ENCODE data around the gene SH3RF3.

SH3RF3 gene

GRCh38 chr2:109118321-109118720 is 10.7 kb upstream of the SH3RF3 start:
- peak; percentile 30 for DNase-seq

DNA sequence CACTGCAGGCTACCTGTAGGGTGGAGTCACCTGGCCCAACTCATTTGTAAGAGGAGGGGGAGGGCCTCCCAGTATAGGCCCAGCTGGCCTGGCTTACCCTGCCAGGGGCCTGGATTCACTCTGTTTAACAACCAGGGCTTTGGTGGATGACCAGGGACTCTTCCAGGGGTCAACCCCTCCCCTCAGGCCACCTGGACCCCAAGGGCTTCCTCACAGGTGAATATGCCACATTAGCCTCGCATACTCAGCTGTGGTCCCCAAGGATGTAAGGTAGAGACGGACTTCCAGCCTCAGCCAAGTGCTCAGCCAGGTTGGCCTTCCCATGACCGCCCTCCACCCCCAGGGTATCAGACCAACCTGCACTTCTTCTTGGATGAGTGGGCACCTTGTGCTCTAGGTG is 8.8 kb upstream of the SH3RF3 start:
- DNase-seq: peak; percentile 15

- DNase-seq: peak; percentile 26
Measured at GRCh38 chr2:109120686-109121085, 8.3 kb upstream of the SH3RF3 start.

DNA sequence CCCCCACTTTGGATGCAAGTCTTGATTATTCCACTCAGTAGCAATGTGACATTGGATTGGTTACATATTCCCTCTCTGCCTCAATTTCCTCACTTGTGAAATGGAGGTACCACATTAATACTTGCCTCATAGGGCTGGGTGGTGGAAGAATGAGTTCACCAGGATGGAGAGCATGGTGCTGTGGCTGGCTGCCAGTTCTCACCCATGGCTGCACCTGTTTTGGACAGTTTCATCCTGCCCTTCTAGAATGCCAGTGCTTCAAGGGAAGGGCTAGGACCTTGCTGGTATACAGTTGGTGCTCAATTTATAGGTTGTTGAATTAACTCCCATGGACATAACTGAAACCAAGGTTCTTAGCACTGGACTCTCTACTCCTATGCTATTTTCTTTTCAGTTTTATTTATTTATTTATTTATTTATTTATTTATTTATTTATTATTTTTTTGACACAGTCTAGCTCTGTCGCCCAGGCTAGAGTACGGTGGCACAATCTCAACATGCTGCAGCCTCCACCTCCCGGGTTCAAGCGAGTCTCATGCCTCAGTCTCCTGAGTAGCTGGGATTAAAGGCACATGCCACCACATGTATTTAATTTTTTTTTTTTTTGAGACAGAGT is 5.3 kb upstream of the SH3RF3 start:
- peak; percentile 12 for DNase-seq

DNA sequence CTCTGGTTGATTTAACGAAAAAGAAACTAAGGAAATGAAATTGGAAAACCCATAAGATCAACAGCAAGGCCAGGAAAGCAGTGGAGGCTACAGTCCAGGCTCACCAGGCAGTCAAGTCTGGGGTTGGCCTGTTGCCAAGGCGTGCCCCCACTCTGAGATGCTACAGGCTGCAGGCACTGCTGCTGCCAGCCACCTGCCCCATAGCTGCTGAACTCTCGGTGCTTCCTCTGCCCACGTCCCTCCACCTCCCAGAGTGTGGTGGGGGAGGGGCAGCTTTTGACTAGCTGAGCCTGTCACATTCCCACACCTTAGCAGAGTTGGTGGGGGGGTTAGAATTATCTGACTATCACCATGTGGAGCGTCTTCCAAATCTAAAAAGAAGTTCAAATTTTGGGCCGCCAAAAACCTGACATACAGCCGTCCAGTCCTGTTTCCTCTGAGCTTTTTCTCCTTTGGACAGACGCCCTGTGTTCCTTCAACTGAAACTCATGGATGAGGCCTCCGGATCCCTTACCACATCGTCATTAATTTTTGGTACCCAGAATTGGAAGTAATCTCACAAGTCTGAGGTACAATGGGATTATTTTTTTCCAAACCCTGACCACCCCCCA is 3.9 kb upstream of the SH3RF3 start:
- peak; percentile 53 for DNase-seq

DNA sequence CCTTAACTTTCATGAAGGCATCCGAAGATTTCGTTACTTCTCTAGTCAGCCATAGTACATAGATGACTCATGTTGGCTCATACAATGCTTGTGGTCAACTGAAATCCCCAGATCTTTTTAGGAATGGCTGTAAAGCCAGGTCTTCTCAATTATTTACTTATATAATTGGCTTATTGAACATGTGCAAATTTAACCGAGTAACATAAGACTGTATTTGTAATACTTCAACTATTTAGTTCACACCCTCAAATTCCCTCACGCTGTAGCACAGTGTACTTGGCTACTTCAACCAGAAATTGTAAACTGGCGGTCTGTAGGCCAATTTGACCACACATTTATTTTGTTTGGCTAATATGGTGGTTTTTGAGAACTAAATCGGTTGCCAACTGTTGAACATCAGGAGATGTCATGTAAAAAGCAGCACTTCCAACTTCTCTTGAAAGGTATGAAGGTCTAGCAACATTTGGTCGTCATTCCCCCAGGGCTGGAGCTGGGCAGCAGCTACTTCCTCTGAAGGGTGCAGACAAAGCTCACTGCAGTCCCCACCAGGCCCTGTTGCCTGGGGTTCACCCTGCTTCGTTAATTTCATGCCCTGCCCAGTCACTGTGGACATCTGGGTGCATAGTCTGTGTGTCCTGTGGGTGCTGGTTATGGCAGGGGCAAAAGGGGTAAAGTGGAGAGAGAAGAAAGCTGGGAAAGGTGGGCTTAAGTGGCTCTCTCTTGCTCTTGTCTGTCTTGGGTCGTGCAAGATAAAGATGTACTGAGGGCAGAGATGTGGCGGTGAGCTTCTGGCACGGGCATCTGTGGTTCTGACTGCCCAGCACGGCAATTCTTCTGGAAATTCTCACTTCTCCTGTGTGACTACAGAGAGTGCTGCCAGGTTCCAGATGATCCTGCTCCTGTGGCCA is 3.2 kb upstream of the SH3RF3 start:
- peak; percentile 33 for DNase-seq

- DNase-seq: peak; percentile 42
Measured at GRCh38 chr2:109126501-109126860, 2.5 kb upstream of the SH3RF3 start.

- no peak for DNase-seq
Measured at GRCh38 chr2:109127556-109127955, 1.4 kb upstream of the SH3RF3 start.

GRCh38 chr2:109128048-109128615 is 873 bp upstream of the SH3RF3 start:
- peak; percentile 86 for DNase-seq

DNA sequence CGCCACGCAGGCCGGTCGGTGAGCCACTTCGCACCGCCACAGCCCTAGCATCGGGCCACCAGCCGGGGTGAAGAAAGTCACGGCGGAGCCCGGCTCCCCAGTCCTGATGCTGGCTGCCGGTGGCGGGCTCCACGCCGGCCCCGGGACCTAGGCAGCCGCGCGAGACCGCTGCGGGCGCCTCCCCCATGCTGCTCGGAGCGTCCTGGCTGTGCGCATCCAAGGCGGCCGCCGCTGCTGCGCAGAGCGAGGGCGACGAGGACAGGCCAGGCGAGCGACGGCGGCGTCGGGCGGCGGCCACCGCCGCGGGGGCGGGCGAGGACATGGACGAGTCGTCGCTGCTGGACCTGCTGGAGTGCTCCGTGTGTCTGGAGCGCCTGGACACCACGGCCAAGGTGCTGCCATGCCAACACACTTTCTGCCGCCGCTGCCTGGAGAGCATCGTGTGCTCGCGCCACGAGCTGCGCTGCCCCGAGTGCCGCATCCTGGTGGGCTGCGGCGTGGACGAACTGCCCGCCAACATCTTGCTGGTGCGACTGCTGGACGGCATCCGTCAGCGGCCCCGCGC is 433 bp downstream of the SH3RF3 start:
- peak; percentile 70 for DNase-seq

- peak; percentile 63 for DNase-seq
Measured at GRCh38 chr2:109129921-109130722, 1.1 kb downstream of the SH3RF3 start.

GRCh38 chr2:109130723-109130995 is 1.7 kb downstream of the SH3RF3 start:
- DNase-seq: peak; percentile 22

DNA sequence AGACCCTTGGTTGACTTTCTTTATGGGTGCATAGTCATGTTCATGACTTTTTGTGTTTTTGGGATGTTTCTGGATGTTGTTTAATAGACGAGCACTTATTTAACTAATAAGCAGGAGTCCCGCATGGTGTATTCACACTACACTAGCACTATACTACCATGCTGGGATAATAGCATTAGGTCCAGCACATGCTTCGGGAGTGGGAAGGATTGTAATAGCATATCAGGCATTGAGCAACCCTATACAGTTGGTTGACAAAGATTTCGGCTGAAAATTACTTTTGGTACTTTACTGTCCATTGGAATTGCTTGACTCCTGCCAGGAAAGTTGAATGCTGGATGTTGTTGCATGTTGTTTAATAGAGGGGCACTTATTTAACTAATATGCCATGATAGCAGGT is 2.8 kb downstream of the SH3RF3 start:
- DNase-seq: peak; percentile 7

- no peak for DNase-seq
Measured at GRCh38 chr2:109132626-109133025, 3.6 kb downstream of the SH3RF3 start.

- DNase-seq: no peak
Measured at GRCh38 chr2:109133746-109134145, 4.7 kb downstream of the SH3RF3 start.

GRCh38 chr2:109134741-109135358 is 5.8 kb downstream of the SH3RF3 start:
- no peak for DNase-seq

DNA sequence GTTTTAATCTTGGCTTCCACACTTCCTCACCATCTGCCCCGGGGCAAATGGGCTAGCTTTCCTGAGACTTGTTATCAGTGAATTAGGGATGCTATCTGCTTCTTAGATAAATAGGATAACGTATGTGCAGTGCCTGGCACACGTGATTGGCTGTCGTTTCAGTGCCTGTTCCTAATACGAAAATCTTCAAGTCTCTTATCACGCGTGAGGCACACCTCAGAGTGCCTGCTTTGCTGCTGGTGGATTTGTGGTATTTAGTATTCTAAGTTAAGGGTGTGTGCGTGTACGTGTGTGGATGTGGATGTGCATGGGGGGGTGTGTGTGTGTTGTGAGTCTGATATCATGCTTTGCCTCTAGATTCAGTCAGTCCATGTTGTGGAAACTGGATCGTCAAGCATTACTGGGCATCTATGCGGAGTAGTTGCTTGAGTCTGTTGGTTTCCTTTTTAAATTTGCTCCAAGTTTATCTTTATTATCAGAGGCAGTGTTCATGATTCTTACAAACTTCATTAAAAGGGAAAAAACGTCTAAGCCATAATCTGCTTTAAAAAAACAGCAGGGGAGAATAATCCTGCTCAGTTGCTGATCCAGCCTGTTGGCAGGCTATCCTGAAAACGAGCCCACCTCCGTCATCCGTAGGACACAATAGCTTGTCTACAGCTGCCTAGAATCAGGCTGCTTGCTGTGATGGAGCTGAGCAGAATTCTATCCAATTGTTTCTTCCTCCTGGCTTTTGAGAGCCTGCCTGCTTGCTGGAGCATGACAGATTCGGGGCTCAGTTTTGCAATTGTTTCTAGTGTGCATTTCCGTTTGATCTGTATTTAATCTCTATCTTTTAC is 6.6 kb downstream of the SH3RF3 start:
- DNase-seq: no peak

DNA sequence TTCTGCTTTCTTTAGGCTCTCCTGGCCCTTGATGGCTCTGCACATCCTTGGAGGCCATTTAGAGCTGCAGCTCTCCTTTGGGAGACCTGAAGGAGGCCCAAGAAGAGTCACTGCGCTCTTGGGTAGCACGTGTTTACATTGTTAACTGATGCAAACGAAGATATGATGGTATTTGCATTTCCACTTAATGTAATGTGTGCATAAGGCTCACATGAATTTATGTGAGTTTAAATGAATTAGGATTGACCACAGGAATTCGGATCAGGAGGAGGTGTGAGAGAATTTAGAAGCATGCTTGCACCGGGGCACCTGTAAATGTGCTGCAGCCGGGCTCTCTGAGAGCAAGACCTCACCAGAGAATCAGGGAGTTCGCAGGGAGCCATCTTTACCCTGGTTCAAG is 7.5 kb downstream of the SH3RF3 start:
- no peak for DNase-seq

- DNase-seq: no peak
Measured at GRCh38 chr2:109137616-109138015, 8.6 kb downstream of the SH3RF3 start.

DNA sequence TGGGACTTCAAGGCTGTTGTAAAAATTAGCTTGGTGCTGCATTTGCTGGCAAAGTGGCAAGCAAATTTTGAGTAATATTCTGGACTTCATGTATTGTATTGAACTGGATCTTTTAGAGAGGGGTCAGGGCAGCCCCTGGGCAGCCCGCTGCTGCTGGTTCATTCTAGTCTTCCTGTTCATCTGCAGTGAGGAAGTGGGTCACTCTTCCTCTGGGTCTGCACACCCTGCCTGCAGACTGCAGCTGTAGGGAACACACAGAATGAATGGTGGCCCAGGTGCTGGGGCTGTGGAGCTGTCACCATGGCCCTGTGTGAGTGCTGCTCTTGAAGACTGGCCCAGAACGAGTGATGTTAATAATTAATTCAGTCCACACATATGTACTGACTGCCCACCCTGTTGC is 9.4 kb downstream of the SH3RF3 start:
- no peak for DNase-seq

DNA sequence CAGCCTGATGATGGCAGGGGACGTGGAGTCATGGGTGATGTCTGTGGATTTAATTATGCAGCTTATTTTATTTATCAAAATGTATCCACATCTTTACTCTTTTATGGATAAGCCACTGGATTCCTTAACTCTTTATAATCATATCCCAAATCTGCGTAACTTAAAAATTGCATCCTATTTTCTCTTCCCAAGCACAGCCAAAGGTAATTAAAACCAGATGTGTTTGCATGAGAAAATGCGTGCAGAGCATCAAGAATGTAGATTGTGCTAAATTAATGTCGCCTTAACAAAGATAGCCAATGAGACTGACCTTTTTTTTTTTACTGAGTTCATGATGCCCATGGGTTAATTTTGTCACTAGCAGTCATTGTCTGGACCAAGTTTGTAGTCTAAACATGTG is 10.0 kb downstream of the SH3RF3 start:
- no peak for DNase-seq
